Measurements from ENCODE around the gene DRAM2.

DRAM2 gene

DNA sequence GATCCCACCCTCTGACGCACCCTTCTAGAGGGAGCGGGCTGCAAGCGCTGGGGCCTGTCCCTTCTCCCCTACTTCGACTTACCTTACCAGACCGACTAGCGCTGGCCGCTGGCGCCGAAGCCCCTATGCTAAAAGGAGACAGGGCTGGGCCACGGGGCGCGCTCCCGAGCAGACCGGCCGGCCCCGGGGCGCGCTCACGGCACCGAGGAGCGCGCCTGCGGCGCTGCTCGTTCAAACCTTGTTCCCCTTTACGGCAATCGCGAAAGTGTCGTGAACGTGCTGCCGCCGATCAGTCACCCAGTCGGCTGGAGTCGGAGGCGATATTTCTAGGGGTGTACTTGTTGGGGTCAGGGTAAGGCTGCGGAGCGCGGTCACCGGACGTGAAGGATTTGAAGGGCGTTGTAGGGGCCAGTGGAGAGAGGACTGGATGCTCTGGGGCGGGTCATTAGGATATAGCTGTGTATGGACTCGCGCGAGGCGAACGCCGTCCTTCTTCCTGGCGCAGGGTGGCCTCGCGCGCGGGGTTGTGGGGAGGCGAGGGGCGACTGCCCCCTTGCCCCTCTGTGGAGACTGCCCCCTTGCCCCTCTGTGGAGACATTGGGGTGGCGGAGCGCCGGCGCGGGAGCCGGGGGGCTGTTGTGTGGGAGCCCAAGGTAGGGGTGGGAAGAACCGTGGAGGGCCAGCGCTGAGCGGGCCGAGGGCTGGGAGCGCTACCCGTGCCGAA, at the start of gene DRAM2, which contains the start of gene CEPT1:
TSS of gene DRAM2 (minus strand) at position 138 of the 724 bp plus-strand sequence. CDS start 8,539 bp downstream, outside the sequence.
TSS of gene CEPT1 (plus strand) at position 268 of the 724 bp plus-strand sequence. CDS start 7,492 bp downstream, outside the sequence.
- peak; percentile 82 to 83 for DNase-seq (ENCODE audit: low read depth in 2 of 2)

DNA sequence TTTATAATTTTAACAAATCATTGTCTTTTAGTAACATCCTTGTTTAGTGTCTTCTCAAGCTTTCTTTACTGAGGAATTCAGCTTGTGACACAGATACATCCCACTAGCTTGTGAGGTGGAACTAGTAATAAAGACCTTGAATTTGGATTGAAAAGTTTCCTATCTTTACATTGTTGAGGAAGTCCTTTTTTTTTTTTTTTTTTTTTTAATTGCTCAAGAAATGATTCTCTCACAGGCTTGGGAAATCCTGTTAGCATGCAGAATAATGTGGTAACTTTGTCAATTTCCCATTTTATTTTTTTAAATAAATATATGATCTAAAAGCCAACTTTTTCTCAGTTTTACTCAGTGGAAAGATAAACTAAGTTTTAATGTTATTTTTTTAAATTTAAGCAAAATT, 44.8 kb upstream of the DRAM2 start:
- DNase-seq (ENCODE audit: low read depth in 2 of 2) = no peak

DNA sequence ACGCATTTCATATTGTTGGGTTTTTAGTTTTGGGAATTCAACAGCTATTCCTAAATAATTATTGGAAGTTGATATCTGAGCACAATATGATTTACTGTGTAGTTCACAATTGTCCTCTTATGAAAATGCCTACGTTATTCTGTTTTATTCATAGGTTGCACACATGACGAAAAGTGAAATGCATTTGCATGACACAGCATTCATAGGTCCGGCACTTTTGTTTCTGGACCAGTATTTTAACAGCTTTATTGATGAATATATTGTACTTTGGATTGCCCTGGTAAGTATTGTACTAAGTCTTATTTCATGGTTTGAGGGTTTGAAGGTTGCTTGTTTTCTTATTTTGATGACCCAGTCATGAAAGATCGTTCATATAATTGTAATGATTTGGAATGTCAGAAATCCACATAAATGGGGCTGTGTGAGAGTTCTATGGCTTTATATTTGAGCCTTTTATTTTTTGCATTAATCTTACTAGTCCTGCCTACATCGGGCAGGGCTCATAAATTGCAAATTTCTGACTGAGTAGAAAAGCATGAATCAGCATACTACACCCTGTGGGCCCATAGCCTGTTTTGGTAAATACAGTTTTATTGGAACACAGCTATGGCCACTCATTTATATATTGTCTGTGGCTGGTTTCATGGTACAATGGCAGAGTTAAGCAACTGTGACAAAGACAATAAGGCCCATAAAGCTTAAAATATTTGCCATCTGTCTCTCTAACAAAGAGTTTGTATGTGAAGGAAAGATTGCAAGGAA, 43.6 kb upstream of the DRAM2 start:
- no peak for DNase-seq (ENCODE audit: low read depth in 2 of 2)

DNA sequence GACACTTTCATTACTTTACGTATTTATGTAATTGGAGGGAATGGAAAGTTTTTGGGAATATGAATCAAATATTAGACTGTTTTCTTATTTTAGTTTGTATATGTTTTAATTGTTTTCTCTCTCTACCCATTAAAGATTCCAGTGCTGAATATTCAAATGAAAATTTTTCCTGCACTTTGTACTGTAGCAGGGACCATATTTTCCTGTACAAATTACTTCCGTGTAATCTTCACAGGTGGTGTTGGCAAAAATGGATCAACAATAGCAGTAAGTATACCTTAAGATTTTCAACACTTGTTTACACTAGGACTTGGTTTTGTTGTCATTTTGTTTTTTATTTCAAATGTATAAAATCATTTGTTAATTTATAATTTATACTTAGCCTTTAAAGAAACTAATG, 42.2 kb upstream of the DRAM2 start:
- DNase-seq (ENCODE audit: low read depth in 2 of 2) = no peak

DNA sequence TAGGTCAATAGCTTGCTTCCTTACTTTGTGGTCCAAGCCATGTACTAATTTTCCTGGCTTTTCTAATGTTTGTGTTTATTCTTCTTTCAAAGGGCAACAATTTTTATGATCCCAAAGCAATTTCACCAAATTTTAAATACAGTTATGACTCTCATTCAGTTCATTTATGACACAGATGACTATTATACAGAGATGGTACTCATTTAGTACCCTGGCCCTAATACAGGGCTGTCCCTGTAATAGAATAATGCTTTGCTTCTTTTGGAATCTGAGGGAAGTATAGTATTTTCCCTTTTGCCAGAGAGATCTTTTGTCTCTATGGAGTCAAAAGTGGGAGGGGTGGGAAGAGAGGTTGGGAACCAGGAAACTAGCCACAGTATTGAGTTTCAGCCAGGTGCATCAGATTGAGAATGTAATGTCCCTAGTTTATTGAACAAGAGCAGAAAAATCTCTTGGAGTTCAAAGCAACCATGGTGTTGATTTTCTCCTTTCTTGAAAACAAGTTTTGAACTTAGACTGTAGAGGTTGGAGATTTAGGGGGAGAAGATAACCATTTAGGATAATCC, 40.2 kb upstream of the DRAM2 start:
- DNase-seq (ENCODE audit: low read depth in 2 of 2) = no peak

DNA sequence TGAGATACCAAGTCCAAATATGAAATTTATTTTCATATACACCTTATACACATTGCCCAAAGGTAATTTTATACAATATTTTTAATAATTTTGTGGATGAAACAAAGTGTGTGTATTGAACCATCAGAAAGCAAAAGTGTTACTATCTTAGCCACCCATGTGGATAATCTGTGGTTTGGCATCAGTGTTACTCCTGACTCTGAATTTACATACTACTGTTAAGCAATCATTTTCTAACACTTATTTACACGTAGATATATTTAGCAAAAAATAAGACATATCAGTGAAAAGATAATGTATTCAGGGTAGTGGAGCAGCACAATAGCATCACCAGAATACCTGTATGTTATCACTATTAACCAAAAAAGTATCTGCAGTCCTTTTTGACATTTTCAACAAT, 36.8 kb upstream of the DRAM2 start:
- DNase-seq (ENCODE audit: low read depth in 2 of 2) = no peak

DNA sequence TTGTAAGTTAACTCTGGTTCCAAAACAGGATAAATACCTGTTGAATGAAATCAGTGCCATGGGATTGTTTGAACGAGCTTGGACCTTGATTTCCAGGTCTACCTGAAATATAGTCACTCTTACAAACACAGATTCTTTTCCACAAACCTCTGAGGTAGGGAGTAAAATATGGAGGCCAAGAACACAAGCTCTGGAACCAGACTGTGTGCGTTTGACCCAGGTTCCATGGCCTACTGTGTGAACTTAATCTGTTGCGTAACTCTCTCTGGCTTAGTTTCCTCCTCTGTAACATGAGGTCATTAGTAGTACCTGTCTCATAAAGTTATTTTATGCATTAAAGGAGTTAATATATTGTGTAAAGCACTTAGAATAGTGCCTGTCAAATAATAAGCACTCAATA, 35.5 kb upstream of the DRAM2 start:
- no peak for DNase-seq (ENCODE audit: low read depth in 2 of 2)

DNA sequence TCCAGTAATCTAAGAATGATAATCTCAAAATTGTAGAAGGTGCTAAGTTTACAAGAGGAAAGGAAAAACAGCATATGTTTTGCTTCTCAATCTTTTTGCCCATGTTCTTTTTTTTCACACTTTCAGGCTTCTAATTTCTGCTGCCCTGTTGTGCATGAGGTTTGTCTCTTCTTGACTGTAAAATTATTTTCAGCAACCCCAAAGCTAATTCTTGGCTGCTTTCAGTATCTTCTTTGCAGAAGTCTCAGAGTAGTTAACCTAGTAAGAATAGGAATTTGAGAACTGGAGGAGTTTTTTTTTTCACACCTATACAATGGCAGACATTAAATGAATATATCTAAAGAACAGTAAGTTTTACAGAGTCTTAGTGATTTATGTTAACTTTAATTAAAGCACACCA, 34.2 kb upstream of the DRAM2 start:
- DNase-seq (ENCODE audit: low read depth in 2 of 2) = no peak

DNA sequence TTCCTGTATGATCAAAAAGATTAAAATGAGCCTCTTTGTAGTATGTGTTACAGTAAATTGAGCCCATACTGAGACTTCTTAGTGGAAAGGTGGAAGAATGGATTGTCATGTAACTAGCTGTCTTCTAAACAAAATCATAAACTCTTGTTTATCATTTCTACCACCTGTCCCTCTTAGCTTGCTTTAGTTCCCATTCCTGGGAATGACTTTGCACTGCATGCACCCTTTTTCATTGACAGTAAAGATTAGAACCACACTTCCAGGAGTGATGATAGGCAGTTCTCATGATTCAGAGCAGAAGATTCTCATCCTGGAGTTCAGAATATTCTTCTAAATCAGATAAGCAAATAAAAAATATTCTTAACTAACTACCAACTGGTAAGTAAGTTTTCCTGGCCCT, 32.6 kb upstream of the DRAM2 start:
- DNase-seq (ENCODE audit: low read depth in 2 of 2) = no peak

DNA sequence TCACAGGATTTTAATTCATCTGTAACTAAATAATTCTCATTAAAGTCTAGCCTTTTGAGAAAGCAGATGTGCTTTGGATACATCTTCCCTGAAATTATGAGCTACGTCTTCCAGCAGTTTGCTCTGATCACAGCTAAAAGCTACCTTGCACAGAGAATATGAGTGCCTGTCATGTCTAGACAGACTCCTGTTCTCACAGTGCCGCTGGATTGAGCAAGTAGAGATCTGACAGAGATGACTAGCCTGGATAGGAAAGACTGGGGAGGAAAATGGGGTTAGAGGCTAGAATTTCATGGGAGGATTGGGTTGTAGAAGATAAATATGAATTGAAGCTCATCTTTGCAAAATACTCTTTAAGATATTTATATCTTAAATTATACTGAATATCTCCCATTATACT, 24.3 kb upstream of the DRAM2 start:
- DNase-seq (ENCODE audit: low read depth in 2 of 2) = no peak

DNA sequence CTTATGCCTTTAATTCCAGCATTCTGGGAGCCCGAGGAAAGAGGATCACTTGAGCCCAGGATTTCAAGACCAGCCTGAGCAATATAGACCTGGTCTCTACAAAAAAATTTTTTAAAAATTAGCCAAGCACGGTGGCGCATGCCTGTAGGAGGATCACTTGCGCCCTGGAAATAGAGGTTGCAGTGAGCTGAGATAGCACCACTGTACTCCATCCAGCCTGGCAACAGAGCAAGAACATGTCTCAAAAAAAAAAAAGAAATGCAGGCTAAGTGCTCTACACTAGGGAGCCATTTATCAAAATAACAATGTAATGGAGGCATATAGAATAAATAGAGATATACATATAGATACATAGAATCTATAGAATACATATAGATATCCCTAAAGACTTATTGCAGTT, 23.5 kb upstream of the DRAM2 start:
- no peak for DNase-seq (ENCODE audit: low read depth in 2 of 2)

DNA sequence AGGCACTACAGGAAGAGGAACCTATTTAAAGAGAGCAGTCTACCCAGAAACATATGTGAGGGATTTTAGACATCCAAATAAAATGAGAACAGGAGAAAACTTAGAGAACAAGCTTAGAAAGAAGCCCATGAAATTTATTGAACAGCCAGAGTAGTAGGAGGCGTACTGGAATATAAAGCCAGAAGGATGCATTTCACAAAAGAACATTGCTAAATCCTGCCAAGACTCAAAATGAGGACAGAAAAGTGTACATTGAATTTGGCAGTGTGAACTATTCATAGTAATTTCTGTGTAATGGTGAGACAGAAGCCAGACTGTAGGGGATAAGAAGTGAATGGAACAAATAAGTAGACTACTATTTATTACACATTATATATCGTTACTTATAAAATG, 22.6 kb upstream of the DRAM2 start:
- DNase-seq (ENCODE audit: low read depth in 2 of 2) = no peak

DNA sequence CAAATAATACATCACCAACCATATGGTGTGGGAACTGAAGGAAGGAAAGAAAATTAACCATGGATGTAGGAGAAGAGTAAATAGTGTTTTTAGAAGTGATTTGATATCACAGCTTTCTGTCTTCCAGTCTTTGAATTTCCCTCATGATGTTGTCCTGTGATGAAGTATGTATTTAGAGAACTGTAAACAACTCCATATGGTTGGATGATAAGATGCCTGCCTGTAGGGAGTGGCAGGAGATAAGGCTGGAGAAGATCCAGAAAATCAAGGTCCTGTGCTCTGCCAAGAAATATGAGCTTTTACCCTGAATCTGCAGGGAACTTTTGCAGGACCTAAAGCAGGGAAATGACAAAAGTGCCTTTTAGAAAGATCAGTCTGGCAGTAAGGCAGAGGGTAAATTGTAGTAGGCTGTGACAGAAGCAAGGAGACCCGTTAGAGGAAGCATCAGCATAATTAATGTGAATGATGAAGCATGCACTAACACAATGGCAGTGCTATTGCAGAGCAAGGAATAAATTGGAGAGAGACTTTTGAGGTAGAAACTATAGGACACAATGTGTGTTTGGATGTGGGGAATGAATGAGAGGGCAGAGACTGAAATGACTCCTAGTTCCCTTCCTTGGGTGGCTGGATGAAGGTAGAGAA, 22.1 kb upstream of the DRAM2 start:
- DNase-seq (ENCODE audit: low read depth in 2 of 2) = no peak

DNA sequence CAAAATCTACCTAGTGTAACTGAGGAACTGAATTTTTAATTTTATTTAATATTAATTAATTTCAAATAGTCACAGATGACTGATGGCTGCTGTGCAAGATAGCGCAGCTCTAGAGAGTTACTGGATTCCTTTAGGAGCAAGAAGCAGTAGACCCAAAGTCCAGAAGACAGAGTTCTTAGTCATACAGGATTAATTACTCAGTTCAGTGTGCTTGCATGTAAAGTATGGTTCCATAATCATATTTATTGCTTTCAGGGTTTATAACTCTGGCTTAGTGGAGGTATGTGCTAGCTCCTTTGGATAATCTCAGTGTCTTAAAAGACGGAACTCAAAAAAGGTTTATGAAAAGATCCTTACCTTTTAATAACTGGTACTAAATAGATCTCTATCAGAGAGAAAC, 17.5 kb upstream of the DRAM2 start:
- DNase-seq (ENCODE audit: low read depth in 2 of 2) = no peak

DNA sequence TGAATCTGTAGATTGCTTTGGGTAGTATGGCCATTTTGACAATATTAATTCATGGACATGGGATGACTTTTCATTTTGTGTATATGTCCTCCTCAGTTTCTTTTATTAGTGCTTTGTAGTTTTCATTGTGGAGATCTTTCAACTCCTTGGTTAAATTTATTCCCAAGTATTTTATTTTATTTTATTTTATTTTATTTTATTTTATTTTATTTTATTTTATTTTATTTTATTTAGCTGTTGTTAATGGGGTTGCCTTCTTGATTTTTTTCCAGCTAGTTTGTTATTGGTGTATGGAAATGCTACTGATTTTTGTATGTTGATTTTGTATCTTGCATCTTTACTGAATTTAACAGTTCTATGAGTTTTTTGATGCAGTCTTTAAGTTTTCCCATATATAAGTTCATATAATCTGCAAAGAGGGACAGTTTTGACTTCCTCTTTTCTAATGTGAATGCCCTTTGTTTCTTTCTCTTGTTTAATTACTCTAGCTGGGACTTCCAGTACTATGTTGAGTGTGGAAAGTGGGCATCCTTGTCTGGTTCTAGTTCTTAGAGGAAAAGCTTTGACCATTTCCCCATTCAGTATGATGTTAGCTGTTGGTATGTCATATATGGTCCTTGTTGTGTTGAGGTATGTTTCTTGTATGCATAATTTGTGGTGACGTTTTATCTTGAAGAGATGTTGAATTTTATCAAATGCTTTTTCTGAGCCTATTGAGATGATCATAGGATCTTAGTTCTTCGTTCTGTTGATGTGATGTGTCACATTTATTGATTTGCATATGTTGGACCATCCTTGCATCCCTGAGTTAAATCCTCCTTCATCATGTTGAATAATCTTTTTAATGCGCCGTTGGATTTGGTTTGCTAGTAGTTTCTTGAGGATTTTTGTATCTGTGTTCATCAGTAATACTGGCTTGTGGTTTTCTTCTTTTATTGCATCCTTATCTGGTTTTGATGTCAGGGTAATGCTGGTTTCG, 14.4 kb upstream of the DRAM2 start:
- DNase-seq (ENCODE audit: low read depth in 2 of 2) = no peak

DNA sequence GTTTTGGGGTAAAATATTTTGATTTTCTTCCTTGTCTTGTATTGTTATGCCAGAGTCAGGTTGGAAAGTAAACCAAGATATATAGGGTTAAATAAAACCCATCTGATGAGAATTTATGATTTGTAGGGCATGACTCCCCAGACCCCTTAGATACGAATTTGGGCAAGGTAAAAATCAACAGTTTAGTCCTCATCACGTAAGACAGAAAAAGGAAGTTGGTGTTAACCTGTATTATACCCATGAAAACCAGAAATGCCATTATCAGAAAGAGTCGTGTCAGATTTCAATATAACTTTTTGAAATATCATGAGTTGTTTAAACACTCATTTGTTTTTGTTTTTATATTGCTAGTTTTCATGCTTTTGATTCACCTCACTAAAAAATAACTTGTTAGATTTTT, 11.9 kb upstream of the DRAM2 start:
- DNase-seq (ENCODE audit: low read depth in 2 of 2) = no peak

DNA sequence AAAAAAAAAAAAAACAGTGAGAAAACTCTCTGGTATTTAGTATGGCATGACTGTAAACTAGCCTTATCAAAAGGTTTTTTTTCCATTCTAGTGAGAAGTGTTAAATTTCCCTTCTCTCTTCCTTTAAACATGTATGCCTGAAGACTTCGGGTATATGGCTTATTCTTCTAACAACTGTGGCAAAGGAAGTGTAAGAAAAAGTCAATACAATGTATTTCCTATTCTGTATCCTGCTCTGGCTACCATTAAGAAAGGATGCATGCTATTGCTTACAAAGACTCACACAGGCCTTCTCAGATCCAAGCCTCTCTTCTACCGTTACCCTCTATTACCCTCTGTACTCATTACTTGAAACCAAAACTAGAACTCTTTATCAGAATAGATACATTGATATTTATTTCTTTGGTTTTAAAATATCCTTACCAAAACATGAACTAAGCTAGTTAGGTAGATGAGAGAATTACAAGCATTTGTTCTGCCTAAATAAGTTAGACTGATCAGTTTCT, 8.5 kb upstream of the DRAM2 start:
- no peak for DNase-seq (ENCODE audit: low read depth in 2 of 2)

DNA sequence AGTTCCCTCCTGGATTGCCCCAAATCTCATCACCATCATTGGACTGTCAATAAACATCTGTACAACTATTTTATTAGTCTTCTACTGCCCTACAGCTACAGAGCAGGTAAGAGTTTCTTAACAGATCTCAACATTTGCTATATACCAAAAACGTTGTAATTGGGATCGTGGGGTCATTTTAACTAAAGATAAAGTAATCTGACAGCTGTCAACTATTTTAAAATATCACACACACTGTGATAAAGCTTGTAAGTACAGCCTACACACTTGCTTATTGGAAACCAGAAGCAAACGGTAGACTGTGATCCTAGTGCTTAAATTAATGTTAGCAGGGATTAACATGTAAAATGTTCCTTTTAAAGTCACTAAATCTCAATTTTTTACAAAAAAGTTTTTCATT, 8.1 kb upstream of the DRAM2 start:
- no peak for DNase-seq (ENCODE audit: low read depth in 2 of 2)

DNA sequence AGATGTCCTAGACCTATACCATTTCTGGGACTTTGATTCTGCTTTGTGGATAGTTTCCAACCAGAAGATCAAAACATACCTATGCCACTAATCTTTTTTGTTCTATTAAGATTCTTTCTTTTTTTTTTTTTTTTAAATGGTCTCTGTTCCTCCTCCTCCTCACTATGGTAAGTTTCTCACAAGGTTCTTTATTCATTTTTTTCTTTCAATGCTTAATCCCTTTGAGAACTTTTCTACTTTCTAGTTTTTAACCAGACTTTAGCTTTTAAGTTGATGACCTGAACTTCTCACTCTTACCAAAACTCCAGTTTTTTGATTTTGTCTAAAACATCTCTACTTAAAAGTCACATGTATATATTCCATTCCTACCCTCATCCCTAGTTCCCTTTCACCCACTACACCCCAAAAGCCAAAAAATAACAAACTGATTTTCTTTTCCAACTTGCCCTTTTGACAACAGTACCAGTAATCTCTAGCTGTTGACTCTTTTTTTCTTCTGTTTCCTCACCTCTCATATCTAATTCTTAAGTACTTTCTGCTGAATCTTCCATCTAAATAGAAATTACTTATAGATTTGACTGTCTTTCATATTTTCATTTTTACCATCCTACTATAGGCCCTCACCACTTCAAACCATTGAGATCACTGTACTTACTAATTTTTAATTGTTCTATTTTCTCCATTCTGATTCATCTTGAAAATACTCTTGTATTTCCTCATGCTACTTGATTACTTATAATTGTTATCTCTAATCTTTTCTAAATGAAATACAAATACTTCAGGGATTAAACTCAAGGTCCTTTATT, 6.3 kb upstream of the DRAM2 start:
- DNase-seq (ENCODE audit: low read depth in 2 of 2) = no peak

DNA sequence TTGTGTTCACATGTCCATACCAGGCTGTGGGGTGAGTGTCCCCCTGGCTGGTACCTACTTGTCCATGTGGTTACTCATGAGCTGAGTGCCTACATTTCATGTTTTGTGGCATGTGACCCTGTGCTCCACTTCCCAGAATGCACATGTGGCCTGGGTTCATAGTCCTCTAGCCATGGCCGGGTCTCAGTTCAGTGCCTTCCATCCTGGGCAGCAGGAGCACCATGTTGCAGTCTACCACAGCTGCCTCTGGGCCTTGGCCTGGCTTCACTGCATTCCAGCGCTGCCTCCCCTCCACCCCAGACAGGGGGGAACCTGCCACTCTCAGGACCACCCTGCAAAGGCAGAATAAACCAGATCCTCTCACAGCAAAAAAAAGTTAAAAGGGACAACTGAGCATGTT, 5.6 kb upstream of the DRAM2 start:
- DNase-seq (ENCODE audit: low read depth in 2 of 2) = no peak
